ENCODE data around the gene MLF1.

- TF ChIP-seq CTCF (IDR thresholded peaks at IDR 0.05) (no peak), POLR2A (IDR thresholded peaks at IDR 0.05) (no peak)
These were observed 7.9 kb upstream of the MLF1 start for GRCh38 chr3:158563076-158563475.
